ENCODE results near the gene TSNAXIP1. TPM values are rescaled to one million over a fixed set of nuclear protein-coding genes. Genes with fewer than 3 reads are reported as not detected.

Gene TSNAXIP1
- total and polyA plus RNA-seq, 10 of the 15 experiments (the other 5 are each of a cell fraction or from before 2014, with no cell fraction given): 0.09 to 0.63 (median 0.37) TPM; not detected in 1

- ATAC-seq (peak; percentile 27), DNase-seq (ENCODE audit: low read depth, low spot score) (no peak), FAIRE-seq (no peak)
- H3K4me1 ChIP-seq (ENCODE audit: control insufficient read depth, insufficient read depth, low read length): peaks cover 7% of the 10 kb centered on the region
- in situ Hi-C loops (cut with MboI): no loop called here
- BruUV-seq (replicated peaks): no TSS peak
- whole genome bisulfite sequencing (ENCODE audit: insufficient coverage, insufficient replicate concordance, low lambda C conversion rate, missing lambda C conversion rate): 29% methylated on average over 3 of the region's 3 CpGs
- H3K4me2 ChIP-seq (ENCODE audit: control insufficient read depth, insufficient read depth): peak overlapping the region; percentile 90
- peak overlapping the region; percentile 91 for H3K4me3 ChIP-seq
- H3K79me2 ChIP-seq (ENCODE audit: control insufficient read depth, insufficient read depth, low read length): peaks cover 13% of the 10 kb centered on the region
- ChIA-PET SMC1A (ENCODE audit: uncharacterized antibody, unreplicated experiment) (interaction anchor here (0.9 to 1.9 kb wide), 4 partner anchors 11 to 50 kb away, joined by 3 to 10 read pairs (median 3); no protein-coding TSS in a partner anchor), CTCF (interaction anchor here (0.6 to 2.2 kb wide), 8 partner anchors 8 to 162 kb away, joined by 3 to 31 read pairs (median 6); no protein-coding TSS in a partner anchor), POLR2A (interaction anchor here (0.6 to 2.0 kb wide), 5 partner anchors 12 to 114 kb away, joined by 3 to 29 read pairs (median 7); partner anchors contain the start of genes NUTF2 and PSMB10), RAD21 (ENCODE audit: unreplicated experiment) (interaction anchor here (0.8 to 1.4 kb wide), 4 partner anchors 12 to 160 kb away, joined by 3 to 9 read pairs (median 6); partner anchors contain the start of gene GFOD2)
- TF ChIP-seq MXI1 (IDR thresholded peaks at IDR 0.05; ENCODE audit: low read depth, low read length): no peak
- TF ChIP-seq CHD2 (IDR thresholded peaks at IDR 0.05; ENCODE audit: borderline replicate concordance, low read depth, low read length): no peak
- no peak for TF ChIP-seq NR2C2 (IDR thresholded peaks at IDR 0.05; ENCODE audit: borderline replicate concordance, control insufficient read depth, insufficient read length, low read depth)
- no peak for TF ChIP-seq REST (IDR thresholded peaks at IDR 0.05; ENCODE audit: low read depth, low read length)
- TF ChIP-seq SP1 (IDR thresholded peaks at IDR 0.05; ENCODE audit: low read depth, low read length): no peak
- TF ChIP-seq SKIL (IDR thresholded peaks at IDR 0.05; ENCODE audit: low read depth, poor library complexity, severe bottlenecking): no peak
- no peak for TF ChIP-seq SRF (IDR thresholded peaks at IDR 0.05; ENCODE audit: low read depth in 2 of 2, low read length in 2 of 2)
- no peak for TF ChIP-seq CHD4 (IDR thresholded peaks at IDR 0.05)
- no peak for TF ChIP-seq MEF2B (IDR thresholded peaks at IDR 0.05; ENCODE audit: partially characterized antibody, poor library complexity, severe bottlenecking)
- no peak for TF ChIP-seq POLR2A (IDR thresholded peaks at IDR 0.05; ENCODE audit: low read depth, low read length)
- TF ChIP-seq PRDM15 (CRISPR knock-in tag; IDR thresholded peaks at IDR 0.05): no peak
- TF ChIP-seq GATAD2B (conservative IDR thresholded peaks at IDR 0.05; ENCODE audit: low read depth): no peak
- no peak for TF ChIP-seq SUZ12 (IDR thresholded peaks at IDR 0.05; ENCODE audit: unreplicated experiment)
- no peak for TF ChIP-seq PAX8 (IDR thresholded peaks at IDR 0.05)
- intact Hi-C loops (cut with micrococcal nuclease; ENCODE audit: unreplicated experiment): no loop called here
- H3K27me3 ChIP-seq (replicated peaks in 1 of 2; ENCODE audit: control insufficient read depth in 2 of 2, insufficient read depth in 2 of 2, low read length in 1 of 2): no peaks in the 10 kb centered on the region
- peak overlapping the region; percentile 99 for H2AFZ ChIP-seq (ENCODE audit: control insufficient read depth, low read depth, low read length)
- H3K36me3 ChIP-seq (ENCODE audit: control insufficient read depth in 2 of 2, insufficient read depth in 2 of 2, low read length in 1 of 2): peaks cover 2 to 5% of the 10 kb centered on the region in 2 experiments; a peak in 3 of 4 replicates
- H3K27ac ChIP-seq (ENCODE audit: control insufficient read depth, insufficient read depth): peak overlapping the region; percentile 54
- H3K9ac ChIP-seq (ENCODE audit: control insufficient read depth, insufficient read depth, low read length): peak overlapping the region; percentile 87
- no peaks in the 10 kb centered on the region for H4K20me1 ChIP-seq (ENCODE audit: control insufficient read depth, insufficient read depth)
- H3K9me3 ChIP-seq (replicated peaks; ENCODE audit: control insufficient read depth, insufficient read depth, low read length): no peaks in the 10 kb centered on the region
Measured at GRCh38 chr16:67833030-67833414, 26.3 kb downstream of the TSNAXIP1 start.
